ENCODE measurements around the gene ANKH.

Gene ANKH

GRCh38 chr5:14750712-14751111, 120.9 kb downstream of the ANKH start:
- no peak overlapping the region for H3K4me3 ChIP-seq (ENCODE audit: low read length)
- DNase-seq (ENCODE audit: low read depth), result no peak
- TF ChIP-seq, protein P1, sequence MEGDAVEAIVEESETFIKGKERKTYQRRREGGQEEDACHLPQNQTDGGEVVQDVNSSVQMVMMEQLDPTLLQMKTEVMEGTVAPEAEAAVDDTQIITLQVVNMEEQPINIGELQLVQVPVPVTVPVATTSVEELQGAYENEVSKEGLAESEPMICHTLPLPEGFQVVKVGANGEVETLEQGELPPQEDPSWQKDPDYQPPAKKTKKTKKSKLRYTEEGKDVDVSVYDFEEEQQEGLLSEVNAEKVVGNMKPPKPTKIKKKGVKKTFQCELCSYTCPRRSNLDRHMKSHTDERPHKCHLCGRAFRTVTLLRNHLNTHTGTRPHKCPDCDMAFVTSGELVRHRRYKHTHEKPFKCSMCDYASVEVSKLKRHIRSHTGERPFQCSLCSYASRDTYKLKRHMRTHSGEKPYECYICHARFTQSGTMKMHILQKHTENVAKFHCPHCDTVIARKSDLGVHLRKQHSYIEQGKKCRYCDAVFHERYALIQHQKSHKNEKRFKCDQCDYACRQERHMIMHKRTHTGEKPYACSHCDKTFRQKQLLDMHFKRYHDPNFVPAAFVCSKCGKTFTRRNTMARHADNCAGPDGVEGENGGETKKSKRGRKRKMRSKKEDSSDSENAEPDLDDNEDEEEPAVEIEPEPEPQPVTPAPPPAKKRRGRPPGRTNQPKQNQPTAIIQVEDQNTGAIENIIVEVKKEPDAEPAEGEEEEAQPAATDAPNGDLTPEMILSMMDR (conservative IDR thresholded peaks at IDR 0.05; ENCODE audit: low read depth, low read length), result no peak

DNA sequence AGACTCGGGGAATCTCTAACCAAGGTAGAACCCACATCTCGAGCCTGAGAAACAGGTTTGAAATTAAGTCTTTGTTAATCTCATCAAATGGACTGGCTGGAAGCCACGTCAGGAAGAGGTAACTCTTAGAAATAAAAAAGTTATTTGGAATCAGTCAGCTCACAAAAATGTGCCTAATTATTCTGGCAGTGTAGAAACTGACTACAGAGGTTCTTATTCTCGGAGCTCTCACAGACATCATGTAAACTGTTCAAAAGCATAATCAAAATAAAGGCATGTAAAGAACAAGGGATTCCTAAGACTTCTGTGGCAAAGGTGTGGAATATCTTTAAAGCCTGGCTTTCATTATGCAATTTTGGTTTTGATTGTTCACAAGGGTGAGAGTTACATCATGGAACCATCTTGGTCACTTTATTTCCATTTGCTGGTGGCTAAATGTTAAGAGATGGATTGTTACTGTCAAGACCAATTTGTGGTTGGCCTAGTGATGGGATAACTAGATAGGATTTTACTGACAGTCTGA, 121.9 kb downstream of the ANKH start:
- DNase-seq (ENCODE audit: low read depth), result no peak
- no peak overlapping the region for H3K4me3 ChIP-seq (ENCODE audit: low read length)
- TF ChIP-seq, protein P1 (conservative IDR thresholded peaks at IDR 0.05; ENCODE audit: low read depth, low read length), result no peak

- DNase-seq (ENCODE audit: low read depth), result no peak
- no peak overlapping the region for H3K4me3 ChIP-seq (ENCODE audit: low read length)
- TF ChIP-seq, protein P1 (conservative IDR thresholded peaks at IDR 0.05; ENCODE audit: low read depth, low read length), result no peak
Observed at GRCh38 chr5:14748180-14748900, 123.2 kb downstream of the ANKH start.

DNA sequence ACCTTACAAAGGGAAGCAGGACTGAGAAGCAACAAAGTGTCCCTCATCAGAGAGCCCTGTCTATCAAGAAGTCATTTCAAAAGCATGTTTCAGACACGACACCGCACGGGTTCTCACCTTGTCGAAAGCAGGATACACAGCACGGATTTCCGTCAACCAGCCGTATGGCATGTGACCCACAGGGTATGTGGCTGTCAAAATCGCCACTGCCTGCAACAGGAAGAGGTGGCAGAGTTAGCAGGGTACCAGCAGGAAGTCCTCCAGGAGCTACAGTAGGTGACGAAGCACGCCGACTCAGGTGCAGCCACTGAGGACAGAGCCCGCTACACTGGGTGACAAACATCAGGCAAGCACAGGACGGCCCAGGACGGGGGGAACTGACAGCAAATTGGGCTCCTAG, 125.8 kb downstream of the ANKH start:
- no peak for DNase-seq (ENCODE audit: low read depth)
- no peak overlapping the region for H3K4me3 ChIP-seq (ENCODE audit: low read length)
- TF ChIP-seq, protein P1 (conservative IDR thresholded peaks at IDR 0.05; ENCODE audit: low read depth, low read length), result no peak

DNA sequence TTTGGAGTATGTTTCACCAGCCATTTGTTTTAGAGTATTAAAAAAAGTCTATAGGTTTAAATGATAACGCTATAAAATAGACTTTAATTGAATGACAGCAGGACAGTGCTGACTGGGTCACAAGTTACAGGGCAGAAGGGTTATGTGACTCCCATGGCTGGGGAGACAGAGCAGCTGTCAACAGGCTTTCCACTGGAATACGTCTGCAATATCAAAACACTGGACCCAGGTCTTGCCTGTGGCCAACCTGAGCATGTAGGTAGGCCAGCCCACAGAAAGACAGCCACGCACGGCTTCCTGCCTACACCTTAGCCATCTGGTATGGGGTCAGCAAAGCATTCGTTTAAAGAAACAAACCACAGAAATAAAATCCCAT, 126.4 kb downstream of the ANKH start:
- DNase-seq (ENCODE audit: low read depth), result no peak
- no peak overlapping the region for H3K4me3 ChIP-seq (ENCODE audit: low read length)
- TF ChIP-seq, protein P1 (conservative IDR thresholded peaks at IDR 0.05; ENCODE audit: low read depth, low read length), result no peak

GRCh38 chr5:14744296-14745187, 127.0 kb downstream of the ANKH start:
- no peak overlapping the region for H3K4me3 ChIP-seq (ENCODE audit: low read length)
- no peak for DNase-seq (ENCODE audit: low read depth)
- TF ChIP-seq, protein P1 (conservative IDR thresholded peaks at IDR 0.05; ENCODE audit: low read depth, low read length), result no peak
